Karpas-422 (cell line): Measurements from ENCODE around the gene ARPP21. TPM values are rescaled to one million over a fixed set of nuclear protein-coding genes. Genes with fewer than 3 reads are reported as not detected.

Source experiments
- DNase-seq: peaks from one replicate; pipeline ENCODE4 v3.0.0-alpha.2; 2015
- H2AFZ ChIP-seq: fragments of 200-600 bp; sonication (generic); 2 replicates; pipeline ENCODE4 v1.6.1; 2014; ENCODE audit warnings: antibody characterized with exemption, low read length, mixed read lengths
- H3K27ac ChIP-seq: fragments of 200-600 bp; sonication (generic); 2 replicates; pipeline ENCODE4 v1.5.1; 2014; ENCODE audit warnings: mild to moderate bottlenecking, low read length, moderate library complexity
- H3K27me3 ChIP-seq: fragments of 200-600 bp; sonication (generic); 2 replicates; pipeline ENCODE4 v1.6.1; 2014; ENCODE audit warnings: low read length, mixed read lengths
- H3K36me3 ChIP-seq: fragments of 200-600 bp; sonication (generic); 2 replicates; pipeline ENCODE4 v1.6.1; 2014; ENCODE audit warnings: low read length, mixed read lengths; ENCODE audit not compliant: insufficient read depth
- H3K4me1 ChIP-seq: fragments of 200-600 bp; sonication (generic); 2 replicates; pipeline ENCODE4 v1.6.1; 2014; ENCODE audit warnings: mild to moderate bottlenecking, low read length, mixed read lengths
- H3K4me2 ChIP-seq: fragments of 200-600 bp; sonication (generic); 2 replicates; pipeline ENCODE4 v1.6.1; 2014; ENCODE audit warnings: low read length, low read depth, mild to moderate bottlenecking; ENCODE audit not compliant: poor library complexity, severe bottlenecking
- H3K4me3 ChIP-seq: fragments of 200-600 bp; sonication (generic); 2 replicates; pipeline ENCODE4 v1.5.1; 2014; ENCODE audit warnings: mild to moderate bottlenecking, antibody characterized with exemption, low read length, mixed read lengths
- H3K79me2 ChIP-seq: fragments of 200-600 bp; sonication (generic); 2 replicates; pipeline ENCODE4 v1.6.1; 2014; ENCODE audit warnings: mild to moderate bottlenecking, low read length, mixed read lengths
- H3K9ac ChIP-seq: fragments of 200-600 bp; sonication (generic); 2 replicates; pipeline ENCODE4 v1.6.0; 2014; ENCODE audit warnings: low read length
- H3K9me2 ChIP-seq: fragments of 200-600 bp; sonication (generic), shearing (Covaris generic); replicated peaks from 2 replicates; pipeline ENCODE4 v1.6.0; 2014; ENCODE audit warnings: mild to moderate bottlenecking, low read length, moderate library complexity; ENCODE audit not compliant: insufficient read depth
- H3K9me3 ChIP-seq: fragments of 300-700, 200-600 bp; sonication (generic); 2 replicates; pipeline ENCODE4 v1.6.1; 2014; ENCODE audit warnings: low read length, mixed read lengths
- H4K20me1 ChIP-seq: fragments of 200-600 bp; sonication (generic); 2 replicates; pipeline ENCODE4 v1.6.1; 2014; ENCODE audit warnings: mild to moderate bottlenecking, antibody characterized with exemption, low read length, low read depth; ENCODE audit not compliant: insufficient read depth
- total RNA-seq: library from RNA; depleted of rRNA; stranded (reverse); fragments of >200 nt; shearing (Covaris generic); gene quantifications from 2 replicates; pipeline ENCODE4 v1.2.3, GENCODE V29; 2014; ENCODE audit warnings: low replicate concordance

Gene ARPP21
- total RNA-seq, 1 experiment from 2014 or later = not detected

DNA sequence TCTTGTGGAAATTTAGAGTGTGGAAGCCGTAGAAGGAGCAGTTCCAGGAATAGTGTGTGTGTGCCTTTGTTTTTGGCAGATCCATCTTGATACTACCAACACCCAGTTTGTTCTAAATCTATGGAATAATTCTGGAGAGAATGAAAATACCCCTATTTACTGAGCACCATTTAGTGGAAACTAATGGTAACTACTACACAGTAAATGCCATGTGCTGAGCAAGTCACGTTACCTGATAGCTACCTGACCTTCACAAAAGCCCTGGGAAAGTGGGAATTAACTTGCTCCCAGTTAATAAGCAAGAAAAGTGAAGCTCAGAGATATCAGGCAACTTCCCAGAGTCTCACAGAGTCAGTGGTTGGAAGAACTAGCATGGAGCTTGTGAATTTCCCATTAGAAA lies 137.7 kb downstream of the ARPP21 start:
- DNase-seq = no peak
- Histone ChIP-seq H3K79me2 (no peaks in the 10 kb centered on the region), H4K20me1 (no peaks in the 10 kb centered on the region), H3K4me3 (no peak overlapping the region), H2AFZ (no peak overlapping the region), H3K4me2 (no peak overlapping the region), H3K9me3 (no peaks in the 10 kb centered on the region), H3K27me3 (no peaks in the 10 kb centered on the region), H3K27ac (no peak overlapping the region), H3K4me1 (no peaks in the 10 kb centered on the region), H3K36me3 (no peaks in the 10 kb centered on the region), H3K9ac (no peak overlapping the region), H3K9me2 (no peaks in the 10 kb centered on the region)

DNA sequence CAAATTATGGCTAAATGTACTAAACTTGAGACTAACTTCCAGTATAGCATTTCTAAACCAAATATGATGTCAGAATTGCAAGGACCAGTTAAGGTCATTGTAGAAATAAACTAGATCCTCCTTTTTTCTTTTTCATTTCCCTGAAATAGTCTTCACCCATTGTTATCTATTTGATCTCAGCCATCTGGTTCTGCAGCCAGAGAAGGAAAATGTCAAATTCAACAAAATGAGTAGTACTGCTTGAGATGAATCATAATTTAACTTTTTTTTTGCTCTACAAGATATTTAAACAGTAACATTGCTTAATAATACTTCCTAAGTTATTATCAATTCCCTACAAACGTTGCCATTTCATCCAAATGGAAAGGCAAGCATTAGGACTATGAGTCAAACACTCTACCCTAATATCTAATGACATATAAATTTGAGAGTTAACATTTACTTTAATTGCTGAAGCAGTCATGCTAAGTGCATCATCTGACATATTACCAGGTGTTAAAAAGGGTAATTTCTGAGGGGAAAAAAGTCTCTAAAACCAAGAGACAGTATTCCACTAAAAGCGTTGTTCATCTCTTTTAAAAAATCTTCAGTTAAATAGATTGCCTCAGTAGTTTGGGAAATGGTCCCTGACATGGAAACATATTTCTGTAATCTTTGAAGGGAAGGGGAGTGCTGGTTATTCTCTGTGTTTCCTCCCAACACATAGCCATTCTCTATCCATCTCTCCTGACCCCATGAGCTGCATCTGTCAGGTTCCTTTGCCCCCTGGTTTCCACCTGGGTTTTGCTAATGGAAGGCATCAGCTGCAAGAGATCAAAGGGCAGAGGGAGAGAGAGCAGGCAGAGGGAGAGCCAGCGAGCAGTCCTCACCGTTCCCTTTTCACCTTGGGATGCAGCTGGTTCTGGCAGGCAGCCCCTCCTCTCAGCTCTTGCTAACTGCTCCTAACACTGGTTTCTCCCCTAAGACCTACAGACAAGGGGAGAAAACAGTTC lies 138.5 kb downstream of the ARPP21 start:
- Histone ChIP-seq H3K9me3 (no peaks in the 10 kb centered on the region), H3K9ac (no peak overlapping the region), H3K9me2 (no peaks in the 10 kb centered on the region), H4K20me1 (no peaks in the 10 kb centered on the region), H3K79me2 (no peaks in the 10 kb centered on the region), H2AFZ (no peak overlapping the region), H3K27me3 (no peaks in the 10 kb centered on the region), H3K27ac (no peak overlapping the region), H3K4me1 (no peaks in the 10 kb centered on the region), H3K36me3 (no peaks in the 10 kb centered on the region), H3K4me3 (no peak overlapping the region), H3K4me2 (no peak overlapping the region)
- DNase-seq = no peak

DNA sequence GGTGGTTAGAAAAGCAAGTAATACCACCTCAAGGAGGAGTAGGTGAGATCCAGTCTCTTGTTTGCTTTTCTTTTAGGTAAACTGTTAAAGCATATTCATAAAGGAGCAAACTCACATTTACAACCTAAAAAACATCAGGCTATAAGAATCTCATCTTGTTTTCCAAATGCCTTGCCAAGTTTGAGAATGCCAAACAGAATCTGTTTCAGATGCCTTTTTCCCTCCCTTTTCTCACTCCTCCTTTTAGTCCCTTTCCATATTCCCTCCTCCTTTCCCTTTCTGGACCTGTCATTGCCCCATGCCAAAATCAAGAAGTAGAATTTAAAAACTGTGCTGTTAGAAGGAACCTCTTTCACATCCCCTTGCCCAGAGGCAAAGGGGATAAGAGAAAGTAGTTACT lies 140.3 kb downstream of the ARPP21 start:
- Histone ChIP-seq H3K9me2 (no peaks in the 10 kb centered on the region), H2AFZ (no peak overlapping the region), H3K27me3 (no peaks in the 10 kb centered on the region), H3K79me2 (no peaks in the 10 kb centered on the region), H3K4me1 (no peaks in the 10 kb centered on the region), H3K4me3 (no peak overlapping the region), H3K9ac (no peak overlapping the region), H3K9me3 (no peaks in the 10 kb centered on the region), H3K27ac (no peak overlapping the region), H3K4me2 (no peak overlapping the region), H4K20me1 (no peaks in the 10 kb centered on the region), H3K36me3 (no peaks in the 10 kb centered on the region)
- no peak for DNase-seq

DNA sequence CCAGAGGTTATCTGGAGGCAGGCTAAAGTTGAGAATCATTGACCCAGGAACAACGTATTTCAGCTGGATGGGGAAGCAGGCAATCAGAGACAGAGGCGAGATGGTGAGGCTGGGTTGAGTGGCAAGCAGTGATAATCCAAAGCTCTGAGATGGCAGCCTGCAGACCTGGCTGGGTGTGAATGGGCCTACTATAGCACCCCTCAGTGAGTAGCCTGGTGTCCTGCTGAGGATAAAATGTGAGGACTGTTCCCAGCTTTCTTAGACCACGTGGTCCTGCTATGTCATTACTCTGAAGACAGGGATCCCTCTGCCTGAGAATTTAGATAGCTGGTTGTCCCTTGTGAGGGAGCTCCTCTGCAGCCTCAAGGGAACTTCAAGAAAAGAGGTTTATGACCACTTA lies 141.5 kb downstream of the ARPP21 start:
- Histone ChIP-seq H3K9me2 (no peaks in the 10 kb centered on the region), H4K20me1 (no peaks in the 10 kb centered on the region), H3K27ac (no peak overlapping the region), H3K27me3 (no peaks in the 10 kb centered on the region), H3K9ac (no peak overlapping the region), H3K9me3 (no peaks in the 10 kb centered on the region), H3K4me2 (no peak overlapping the region), H3K4me1 (peaks cover 7% of the 10 kb centered on the region), H3K36me3 (no peaks in the 10 kb centered on the region), H2AFZ (no peak overlapping the region), H3K79me2 (no peaks in the 10 kb centered on the region), H3K4me3 (no peak overlapping the region)
- DNase-seq = no peak

DNA sequence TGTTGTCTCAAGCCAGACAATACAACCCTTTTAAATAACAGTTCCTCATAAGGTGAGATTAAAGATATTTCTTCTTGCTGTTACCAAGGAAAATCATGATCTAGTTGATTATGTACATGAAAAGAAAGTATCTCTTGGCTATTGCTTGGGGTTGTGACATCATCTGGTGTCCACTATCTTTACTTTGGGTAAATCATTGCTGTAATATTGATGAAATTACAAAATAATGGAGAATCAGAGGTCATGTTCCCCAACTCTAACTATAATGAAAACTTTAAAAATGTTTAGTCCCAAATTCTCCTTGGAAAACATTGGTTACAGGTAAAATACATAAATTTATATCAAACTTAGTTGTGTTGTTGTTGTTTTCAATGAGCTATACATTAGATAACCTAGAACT lies 142.2 kb downstream of the ARPP21 start:
- Histone ChIP-seq H2AFZ (no peak overlapping the region), H3K79me2 (no peaks in the 10 kb centered on the region), H3K4me1 (peaks cover 8% of the 10 kb centered on the region), H3K27me3 (no peaks in the 10 kb centered on the region), H3K9me2 (no peaks in the 10 kb centered on the region), H3K9me3 (no peaks in the 10 kb centered on the region), H4K20me1 (no peaks in the 10 kb centered on the region), H3K27ac (no peak overlapping the region), H3K36me3 (no peaks in the 10 kb centered on the region), H3K9ac (no peak overlapping the region), H3K4me2 (no peak overlapping the region), H3K4me3 (no peak overlapping the region)
- DNase-seq = no peak

- no peaks in the 10 kb centered on the region for H3K9me2 ChIP-seq
- H3K79me2 ChIP-seq = no peaks in the 10 kb centered on the region
These were observed 143.0 kb downstream of the ARPP21 start for GRCh38 chr3:35782355-35782754.

DNA sequence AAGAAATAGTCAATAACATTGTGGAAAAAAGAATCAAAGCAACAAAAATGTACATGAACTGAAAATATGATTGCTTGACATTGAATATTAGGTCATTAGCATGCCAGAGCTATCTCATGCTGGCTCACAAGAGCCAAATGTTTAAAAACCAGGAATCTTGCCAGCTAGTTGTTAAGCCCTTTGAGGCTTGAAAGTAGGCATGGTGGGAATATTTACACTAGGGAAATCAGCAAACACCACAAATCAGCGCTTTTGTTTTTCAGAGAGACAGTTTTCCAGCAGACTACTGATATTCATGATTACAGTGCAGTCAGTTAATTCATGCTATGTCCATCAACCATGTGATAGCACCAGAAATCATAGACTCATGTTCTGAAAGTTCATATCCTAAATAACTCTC lies 144.8 kb downstream of the ARPP21 start:
- Histone ChIP-seq H4K20me1 (no peaks in the 10 kb centered on the region), H2AFZ (no peak overlapping the region), H3K9me2 (no peaks in the 10 kb centered on the region), H3K79me2 (no peaks in the 10 kb centered on the region), H3K4me2 (no peak overlapping the region), H3K36me3 (no peaks in the 10 kb centered on the region), H3K27ac (no peak overlapping the region), H3K4me3 (no peak overlapping the region), H3K27me3 (no peaks in the 10 kb centered on the region), H3K9me3 (no peaks in the 10 kb centered on the region), H3K9ac (no peak overlapping the region), H3K4me1 (peaks cover 8% of the 10 kb centered on the region)
- DNase-seq = no peak

More at GRCh38 chr3:35782355-35782754, 143.0 kb downstream of the ARPP21 start:
- no peaks in the 10 kb centered on the region for H3K27me3 ChIP-seq
- no peak overlapping the region for H3K4me2 ChIP-seq
- no peak overlapping the region for H3K27ac ChIP-seq
- no peak overlapping the region for H3K4me3 ChIP-seq
- H3K36me3 ChIP-seq = no peaks in the 10 kb centered on the region
- no peak overlapping the region for H2AFZ ChIP-seq
- no peaks in the 10 kb centered on the region for H4K20me1 ChIP-seq
- H3K4me1 ChIP-seq = peaks cover 8% of the 10 kb centered on the region
- DNase-seq = no peak
- no peak overlapping the region for H3K9ac ChIP-seq
- no peaks in the 10 kb centered on the region for H3K9me3 ChIP-seq

GRCh38 chr3:35785234-35785888 lies 146.0 kb downstream of the ARPP21 start:
- no peak overlapping the region for H3K27ac ChIP-seq
- no peaks in the 10 kb centered on the region for H3K9me2 ChIP-seq
- no peaks in the 10 kb centered on the region for H3K27me3 ChIP-seq
- H3K36me3 ChIP-seq = no peaks in the 10 kb centered on the region
- no peak overlapping the region for H2AFZ ChIP-seq
- H3K9me3 ChIP-seq = no peaks in the 10 kb centered on the region
- no peaks in the 10 kb centered on the region for H4K20me1 ChIP-seq
- peaks cover 8% of the 10 kb centered on the region for H3K4me1 ChIP-seq
- H3K4me3 ChIP-seq = no peak overlapping the region
- H3K9ac ChIP-seq = no peak overlapping the region
- H3K79me2 ChIP-seq = no peaks in the 10 kb centered on the region
- peak; percentile 69 for DNase-seq
- no peak overlapping the region for H3K4me2 ChIP-seq
